DND-41 (cell line): ENCODE measurements around the gene CCDC81.

Experiments used
- ATAC-seq: fragments of 200-7000 bp; cut with Tn5 transposase; 3 replicates; pipeline ENCODE4 v1.9.1; 2021; ENCODE audit warnings: low read depth; ENCODE audit not compliant: insufficient read depth
- DNase-seq: peaks from one replicate; pipeline ENCODE4 v3.0.0-alpha.2; 2020
- H2AFZ ChIP-seq: 2 replicates; pipeline ENCODE4 v1.6.0; 2012; ENCODE audit warnings: low read depth, low read length
- H3K27ac ChIP-seq: 2 replicates; pipeline ENCODE4 v1.5.1; 2012; ENCODE audit warnings: low read length, inconsistent platforms
- H3K27me3 ChIP-seq: fragments of 200-600 bp; sonication (generic); 2 replicates; pipeline ENCODE4 v1.6.0; 2012; ENCODE audit warnings: low read length, mild to moderate bottlenecking, inconsistent platforms; ENCODE audit not compliant: insufficient read depth, poor library complexity
- H3K36me3 ChIP-seq: 2 replicates; pipeline ENCODE4 v1.5.1; 2012; ENCODE audit warnings: low read length, inconsistent platforms; ENCODE audit not compliant: insufficient read depth
- H3K4me1 ChIP-seq: 2 replicates; pipeline ENCODE4 v1.5.1; 2012; ENCODE audit warnings: mild to moderate bottlenecking, low read length; ENCODE audit not compliant: insufficient read depth
- H3K4me2 ChIP-seq: 2 replicates; pipeline ENCODE4 v1.6.0; 2012; ENCODE audit warnings: mild to moderate bottlenecking, moderate library complexity, low read length, inconsistent platforms; ENCODE audit not compliant: insufficient read depth
- H3K4me3 ChIP-seq, 2 experiments: fragments of 200-600 bp in 1 of 2; shearing (Covaris generic) in 1 of 2; 2 replicates each; pipeline ENCODE4 v1.5.1; 2012 to 2016; ENCODE audit warnings: inconsistent platforms in 2 of 2, low read length in 2 of 2, mild to moderate bottlenecking in 2 of 2, low read depth in 1 of 2, moderate library complexity in 1 of 2
- H3K79me2 ChIP-seq: 2 replicates; pipeline ENCODE4 v1.6.0; 2012; ENCODE audit warnings: low read length, inconsistent platforms; ENCODE audit not compliant: insufficient read depth
- H3K9ac ChIP-seq: 2 replicates; pipeline ENCODE4 v1.6.0; 2012; ENCODE audit warnings: low read depth, mild to moderate bottlenecking, inconsistent platforms, low read length, moderate library complexity
- H3K9me3 ChIP-seq: 2 replicates; pipeline ENCODE4 v1.5.1; 2012; ENCODE audit warnings: low read length, moderate library complexity, mild to moderate bottlenecking, inconsistent platforms; ENCODE audit not compliant: insufficient read depth, severe bottlenecking
- H4K20me1 ChIP-seq: 2 replicates; pipeline ENCODE4 v1.6.0; 2012; ENCODE audit warnings: low read length; ENCODE audit not compliant: insufficient read depth
- EZH2 ChIP-seq: IDR thresholded peaks from 3 replicates; pipeline ENCODE4 v1.6.1; 2012; ENCODE audit warnings: borderline replicate concordance, low read depth, mild to moderate bottlenecking, moderate library complexity, low read length, inconsistent platforms; ENCODE audit not compliant: severe bottlenecking
- TF ChIP-seq, protein P1 (sequence below): IDR thresholded peaks from 2 replicates; pipeline ENCODE4 v1.5.1; 2012; ENCODE audit warnings: borderline replicate concordance, low read length, moderate library complexity, mild to moderate bottlenecking; ENCODE audit not compliant: poor library complexity, severe bottlenecking; ENCODE audit errors: extremely low read depth

Gene CCDC81

GRCh38 chr11:86365546-86365945 lies 9.1 kb upstream of the CCDC81 start:
- H3K79me2 ChIP-seq: no peaks in the 10 kb centered on the region
- no peaks in the 10 kb centered on the region for H3K4me1 ChIP-seq
- no peak overlapping the region for H3K4me3 ChIP-seq
- H3K27me3 ChIP-seq: no peaks in the 10 kb centered on the region
- no peaks in the 10 kb centered on the region for H3K9me3 ChIP-seq
- H2AFZ ChIP-seq: no peak overlapping the region
- no peak overlapping the region for H3K9ac ChIP-seq
- DNase-seq: no peak
- ATAC-seq: no peak
- no peak overlapping the region for H3K4me2 ChIP-seq
- no peak overlapping the region for H3K27ac ChIP-seq
- H3K36me3 ChIP-seq: no peaks in the 10 kb centered on the region
- TF ChIP-seq, protein P1, sequence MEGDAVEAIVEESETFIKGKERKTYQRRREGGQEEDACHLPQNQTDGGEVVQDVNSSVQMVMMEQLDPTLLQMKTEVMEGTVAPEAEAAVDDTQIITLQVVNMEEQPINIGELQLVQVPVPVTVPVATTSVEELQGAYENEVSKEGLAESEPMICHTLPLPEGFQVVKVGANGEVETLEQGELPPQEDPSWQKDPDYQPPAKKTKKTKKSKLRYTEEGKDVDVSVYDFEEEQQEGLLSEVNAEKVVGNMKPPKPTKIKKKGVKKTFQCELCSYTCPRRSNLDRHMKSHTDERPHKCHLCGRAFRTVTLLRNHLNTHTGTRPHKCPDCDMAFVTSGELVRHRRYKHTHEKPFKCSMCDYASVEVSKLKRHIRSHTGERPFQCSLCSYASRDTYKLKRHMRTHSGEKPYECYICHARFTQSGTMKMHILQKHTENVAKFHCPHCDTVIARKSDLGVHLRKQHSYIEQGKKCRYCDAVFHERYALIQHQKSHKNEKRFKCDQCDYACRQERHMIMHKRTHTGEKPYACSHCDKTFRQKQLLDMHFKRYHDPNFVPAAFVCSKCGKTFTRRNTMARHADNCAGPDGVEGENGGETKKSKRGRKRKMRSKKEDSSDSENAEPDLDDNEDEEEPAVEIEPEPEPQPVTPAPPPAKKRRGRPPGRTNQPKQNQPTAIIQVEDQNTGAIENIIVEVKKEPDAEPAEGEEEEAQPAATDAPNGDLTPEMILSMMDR: no peak
- no peak for TF ChIP-seq EZH2
- no peaks in the 10 kb centered on the region for H4K20me1 ChIP-seq

DNA sequence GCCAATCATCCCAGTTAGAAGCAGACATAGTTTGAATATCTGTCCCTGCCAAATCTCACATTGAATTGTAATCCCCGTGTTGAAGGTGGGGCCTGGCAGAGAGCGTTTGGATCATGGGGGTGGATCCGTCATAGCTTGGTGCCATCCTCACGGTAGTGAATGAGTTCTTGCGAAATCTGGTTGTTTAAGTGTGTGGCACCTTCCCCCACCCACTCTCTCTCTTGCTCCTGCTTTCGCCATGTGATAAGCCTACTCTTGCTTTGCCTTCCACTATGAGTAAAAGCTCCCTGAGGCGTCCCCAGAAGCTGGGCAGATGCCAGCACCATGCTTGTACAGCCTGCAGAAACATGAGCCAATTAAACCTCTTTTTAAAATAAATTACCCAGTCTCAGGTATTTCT lies 5.0 kb upstream of the CCDC81 start:
- Histone ChIP-seq H3K4me1 (no peaks in the 10 kb centered on the region), H3K9ac (no peak overlapping the region), H3K27ac (no peak overlapping the region), H3K4me3 (no peak overlapping the region), H2AFZ (no peak overlapping the region), H3K27me3 (no peaks in the 10 kb centered on the region), H4K20me1 (no peaks in the 10 kb centered on the region), H3K9me3 (no peaks in the 10 kb centered on the region), H3K4me2 (no peak overlapping the region), H3K36me3 (no peaks in the 10 kb centered on the region), H3K79me2 (no peaks in the 10 kb centered on the region)
- DNase-seq: no peak
- TF ChIP-seq, protein P1: no peak
- no peak for TF ChIP-seq EZH2
- ATAC-seq: no peak

DNA sequence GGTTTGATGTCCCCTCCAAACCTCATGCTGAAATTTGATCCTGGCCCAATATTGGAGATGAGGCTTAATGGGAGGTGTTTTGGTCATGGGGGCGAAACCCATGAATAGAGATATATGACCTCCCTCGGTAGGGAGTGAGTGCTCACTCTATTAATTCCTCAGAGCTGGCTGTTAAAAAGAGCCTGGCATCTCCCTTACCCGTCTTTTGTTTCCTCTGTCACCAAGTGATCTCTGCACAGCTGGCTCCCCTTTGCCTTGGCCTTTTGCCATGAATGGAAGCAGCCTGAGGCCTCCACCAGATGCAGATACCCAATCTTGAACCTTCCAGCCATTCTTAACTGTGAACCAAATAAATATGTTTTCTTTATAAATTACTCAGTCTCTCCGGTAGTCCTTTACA lies 4.5 kb upstream of the CCDC81 start:
- H3K36me3 ChIP-seq: no peaks in the 10 kb centered on the region
- TF ChIP-seq, protein P1: no peak
- TF ChIP-seq EZH2: no peak
- no peaks in the 10 kb centered on the region for H3K9me3 ChIP-seq
- no peak overlapping the region for H3K9ac ChIP-seq
- no peak overlapping the region for H3K4me2 ChIP-seq
- no peaks in the 10 kb centered on the region for H4K20me1 ChIP-seq
- H3K27me3 ChIP-seq: no peaks in the 10 kb centered on the region
- no peak overlapping the region for H2AFZ ChIP-seq
- H3K4me3 ChIP-seq: no peak overlapping the region
- DNase-seq (no peak), ATAC-seq (no peak)
- H3K79me2 ChIP-seq: no peaks in the 10 kb centered on the region
- no peaks in the 10 kb centered on the region for H3K4me1 ChIP-seq
- H3K27ac ChIP-seq: no peak overlapping the region

GRCh38 chr11:86370922-86371594 lies 3.6 kb upstream of the CCDC81 start:
- no peak overlapping the region for H2AFZ ChIP-seq
- H3K27me3 ChIP-seq: no peaks in the 10 kb centered on the region
- no peak overlapping the region for H3K4me2 ChIP-seq
- H3K4me3 ChIP-seq: no peak overlapping the region
- no peak overlapping the region for H3K27ac ChIP-seq
- no peaks in the 10 kb centered on the region for H3K4me1 ChIP-seq
- no peaks in the 10 kb centered on the region for H3K36me3 ChIP-seq
- H3K79me2 ChIP-seq: no peaks in the 10 kb centered on the region
- H3K9me3 ChIP-seq: no peaks in the 10 kb centered on the region
- no peak overlapping the region for H3K9ac ChIP-seq
- ATAC-seq (no peak), DNase-seq (no peak)
- no peaks in the 10 kb centered on the region for H4K20me1 ChIP-seq
- TF ChIP-seq EZH2: no peak
- TF ChIP-seq, protein P1: no peak
